ENCODE results near the gene XXYLT1. TPM values are rescaled to one million over a fixed set of nuclear protein-coding genes. Genes with fewer than 3 reads are reported as not detected.

XXYLT1 gene
- total and polyA plus RNA-seq, 10 of the 15 experiments (the other 5 are each of a cell fraction or from before 2014, with no cell fraction given) = 1.2 to 14.2 (median 9.3) TPM

DNA sequence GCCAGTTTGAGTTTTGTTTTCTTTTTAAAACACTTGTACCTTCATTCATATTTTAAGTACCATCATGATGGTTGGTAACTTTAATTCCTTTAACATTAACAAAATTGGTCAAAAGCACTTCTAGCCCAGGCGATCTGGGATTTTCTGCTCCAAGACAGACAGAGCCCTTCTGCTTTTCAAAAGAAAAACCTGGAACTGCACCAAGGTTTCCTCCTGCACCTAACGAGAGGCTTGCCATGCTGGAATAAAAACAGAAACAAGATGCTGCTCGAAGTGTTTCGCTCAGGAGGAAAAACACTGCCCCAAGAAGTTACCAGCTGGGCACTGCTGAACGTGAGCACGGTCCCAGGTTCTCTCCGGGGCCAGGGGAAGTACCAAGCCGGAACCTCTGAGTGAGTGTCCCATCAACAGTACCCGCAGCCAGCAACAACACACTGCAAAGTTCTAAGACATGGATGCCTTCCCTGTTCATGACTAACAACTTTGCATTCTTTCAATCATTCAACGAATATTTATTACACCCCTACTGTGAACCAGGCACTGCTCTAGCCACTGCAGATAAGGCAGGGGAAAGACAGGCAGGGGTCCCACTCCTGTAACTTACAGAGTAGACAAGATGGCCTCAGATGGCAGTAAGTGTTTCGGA lies 98.8 kb downstream of the XXYLT1 start:
- ChIA-PET POLR2A (interaction anchor here (1.5 kb wide), 1 partner anchor 9 kb away, joined by 3 read pairs; no protein-coding TSS in a partner anchor), CTCF (interaction anchor here (1.1 to 2.0 kb wide), 2 partner anchors 12 to 14 kb away, joined by 3 to 6 read pairs; no protein-coding TSS in a partner anchor), SMC1A (ENCODE audit: uncharacterized antibody, unreplicated experiment) (interaction anchor here (2.5 kb wide), 1 partner anchor 16 kb away, joined by 7 read pairs; no protein-coding TSS in a partner anchor), RAD21 (ENCODE audit: unreplicated experiment) (no interaction called here)
- no TSS peak for BruUV-seq (replicated peaks)
- no peaks in the 10 kb centered on the region for H3K4me1 ChIP-seq (ENCODE audit: control insufficient read depth, insufficient read depth, low read length)
- H3K4me2 ChIP-seq (ENCODE audit: control insufficient read depth, insufficient read depth) = no peak overlapping the region
- H3K4me3 ChIP-seq = no peak overlapping the region
- no peak overlapping the region for H2AFZ ChIP-seq (ENCODE audit: control insufficient read depth, low read depth, low read length)
- H3K79me2 ChIP-seq (ENCODE audit: control insufficient read depth, insufficient read depth, low read length) = no peaks in the 10 kb centered on the region
- no peak for DNase-seq (ENCODE audit: low read depth, low spot score)
- no peaks in the 10 kb centered on the region for H4K20me1 ChIP-seq (ENCODE audit: control insufficient read depth, insufficient read depth)
- no peak for FAIRE-seq
- intact Hi-C loops (cut with micrococcal nuclease; ENCODE audit: unreplicated experiment) = no loop called here
- H3K27me3 ChIP-seq (replicated peaks in 1 of 2; ENCODE audit: control insufficient read depth in 2 of 2, insufficient read depth in 2 of 2, low read length in 1 of 2) = no peaks in the 10 kb centered on the region
- no peak for ATAC-seq
- H3K36me3 ChIP-seq (ENCODE audit: control insufficient read depth in 2 of 2, insufficient read depth in 2 of 2, low read length in 1 of 2) = no peaks in the 10 kb centered on the region
- no peak overlapping the region for H3K27ac ChIP-seq (ENCODE audit: control insufficient read depth, insufficient read depth)
- WGBS (ENCODE audit: insufficient coverage, insufficient replicate concordance, low lambda C conversion rate, missing lambda C conversion rate) = 50% methylated on average over 11 of the region's 11 CpGs
- H3K9ac ChIP-seq (ENCODE audit: control insufficient read depth, insufficient read depth, low read length) = no peak overlapping the region
- no peaks in the 10 kb centered on the region for H3K9me3 ChIP-seq (replicated peaks; ENCODE audit: control insufficient read depth, insufficient read depth, low read length)
- in situ Hi-C loops (cut with MboI) = no loop called here
- TF ChIP-seq SMC3 (IDR thresholded peaks at IDR 0.05; ENCODE audit: borderline replicate concordance, low read length) (no peak), PAX5 (IDR thresholded peaks at IDR 0.05; ENCODE audit: borderline replicate concordance, low read depth, low read length) (no peak), NRF1 (conservative IDR thresholded peaks at IDR 0.05; ENCODE audit: low read depth, low read length) (no peak), SIX5 (IDR thresholded peaks at IDR 0.05; ENCODE audit: low read depth, low read length, severe bottlenecking) (no peak), MAX (IDR thresholded peaks at IDR 0.05; ENCODE audit: low read depth, low read length) (no peak), SRF (IDR thresholded peaks at IDR 0.05; ENCODE audit: low read depth in 2 of 2, low read length in 2 of 2) (no peak), EGR1 (IDR thresholded peaks at IDR 0.05; ENCODE audit: borderline replicate concordance in 1 of 2, low read depth in 2 of 2, low read length in 2 of 2) (no peak), BCL11A (IDR thresholded peaks at IDR 0.05; ENCODE audit: low read depth, low read length) (no peak)
- TF ChIP-seq, protein P1, sequence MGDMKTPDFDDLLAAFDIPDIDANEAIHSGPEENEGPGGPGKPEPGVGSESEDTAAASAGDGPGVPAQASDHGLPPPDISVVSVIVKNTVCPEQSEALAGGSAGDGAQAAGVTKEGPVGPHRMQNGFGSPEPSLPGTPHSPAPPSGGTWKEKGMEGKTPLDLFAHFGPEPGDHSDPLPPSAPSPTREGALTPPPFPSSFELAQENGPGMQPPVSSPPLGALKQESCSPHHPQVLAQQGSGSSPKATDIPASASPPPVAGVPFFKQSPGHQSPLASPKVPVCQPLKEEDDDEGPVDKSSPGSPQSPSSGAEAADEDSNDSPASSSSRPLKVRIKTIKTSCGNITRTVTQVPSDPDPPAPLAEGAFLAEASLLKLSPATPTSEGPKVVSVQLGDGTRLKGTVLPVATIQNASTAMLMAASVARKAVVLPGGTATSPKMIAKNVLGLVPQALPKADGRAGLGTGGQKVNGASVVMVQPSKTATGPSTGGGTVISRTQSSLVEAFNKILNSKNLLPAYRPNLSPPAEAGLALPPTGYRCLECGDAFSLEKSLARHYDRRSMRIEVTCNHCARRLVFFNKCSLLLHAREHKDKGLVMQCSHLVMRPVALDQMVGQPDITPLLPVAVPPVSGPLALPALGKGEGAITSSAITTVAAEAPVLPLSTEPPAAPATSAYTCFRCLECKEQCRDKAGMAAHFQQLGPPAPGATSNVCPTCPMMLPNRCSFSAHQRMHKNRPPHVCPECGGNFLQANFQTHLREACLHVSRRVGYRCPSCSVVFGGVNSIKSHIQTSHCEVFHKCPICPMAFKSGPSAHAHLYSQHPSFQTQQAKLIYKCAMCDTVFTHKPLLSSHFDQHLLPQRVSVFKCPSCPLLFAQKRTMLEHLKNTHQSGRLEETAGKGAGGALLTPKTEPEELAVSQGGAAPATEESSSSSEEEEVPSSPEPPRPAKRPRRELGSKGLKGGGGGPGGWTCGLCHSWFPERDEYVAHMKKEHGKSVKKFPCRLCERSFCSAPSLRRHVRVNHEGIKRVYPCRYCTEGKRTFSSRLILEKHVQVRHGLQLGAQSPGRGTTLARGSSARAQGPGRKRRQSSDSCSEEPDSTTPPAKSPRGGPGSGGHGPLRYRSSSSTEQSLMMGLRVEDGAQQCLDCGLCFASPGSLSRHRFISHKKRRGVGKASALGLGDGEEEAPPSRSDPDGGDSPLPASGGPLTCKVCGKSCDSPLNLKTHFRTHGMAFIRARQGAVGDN (IDR thresholded peaks at IDR 0.05) = no peak
- TF ChIP-seq, protein P2, sequence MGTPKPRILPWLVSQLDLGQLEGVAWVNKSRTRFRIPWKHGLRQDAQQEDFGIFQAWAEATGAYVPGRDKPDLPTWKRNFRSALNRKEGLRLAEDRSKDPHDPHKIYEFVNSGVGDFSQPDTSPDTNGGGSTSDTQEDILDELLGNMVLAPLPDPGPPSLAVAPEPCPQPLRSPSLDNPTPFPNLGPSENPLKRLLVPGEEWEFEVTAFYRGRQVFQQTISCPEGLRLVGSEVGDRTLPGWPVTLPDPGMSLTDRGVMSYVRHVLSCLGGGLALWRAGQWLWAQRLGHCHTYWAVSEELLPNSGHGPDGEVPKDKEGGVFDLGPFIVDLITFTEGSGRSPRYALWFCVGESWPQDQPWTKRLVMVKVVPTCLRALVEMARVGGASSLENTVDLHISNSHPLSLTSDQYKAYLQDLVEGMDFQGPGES (IDR thresholded peaks at IDR 0.05) = no peak
- TF ChIP-seq, protein P3, sequence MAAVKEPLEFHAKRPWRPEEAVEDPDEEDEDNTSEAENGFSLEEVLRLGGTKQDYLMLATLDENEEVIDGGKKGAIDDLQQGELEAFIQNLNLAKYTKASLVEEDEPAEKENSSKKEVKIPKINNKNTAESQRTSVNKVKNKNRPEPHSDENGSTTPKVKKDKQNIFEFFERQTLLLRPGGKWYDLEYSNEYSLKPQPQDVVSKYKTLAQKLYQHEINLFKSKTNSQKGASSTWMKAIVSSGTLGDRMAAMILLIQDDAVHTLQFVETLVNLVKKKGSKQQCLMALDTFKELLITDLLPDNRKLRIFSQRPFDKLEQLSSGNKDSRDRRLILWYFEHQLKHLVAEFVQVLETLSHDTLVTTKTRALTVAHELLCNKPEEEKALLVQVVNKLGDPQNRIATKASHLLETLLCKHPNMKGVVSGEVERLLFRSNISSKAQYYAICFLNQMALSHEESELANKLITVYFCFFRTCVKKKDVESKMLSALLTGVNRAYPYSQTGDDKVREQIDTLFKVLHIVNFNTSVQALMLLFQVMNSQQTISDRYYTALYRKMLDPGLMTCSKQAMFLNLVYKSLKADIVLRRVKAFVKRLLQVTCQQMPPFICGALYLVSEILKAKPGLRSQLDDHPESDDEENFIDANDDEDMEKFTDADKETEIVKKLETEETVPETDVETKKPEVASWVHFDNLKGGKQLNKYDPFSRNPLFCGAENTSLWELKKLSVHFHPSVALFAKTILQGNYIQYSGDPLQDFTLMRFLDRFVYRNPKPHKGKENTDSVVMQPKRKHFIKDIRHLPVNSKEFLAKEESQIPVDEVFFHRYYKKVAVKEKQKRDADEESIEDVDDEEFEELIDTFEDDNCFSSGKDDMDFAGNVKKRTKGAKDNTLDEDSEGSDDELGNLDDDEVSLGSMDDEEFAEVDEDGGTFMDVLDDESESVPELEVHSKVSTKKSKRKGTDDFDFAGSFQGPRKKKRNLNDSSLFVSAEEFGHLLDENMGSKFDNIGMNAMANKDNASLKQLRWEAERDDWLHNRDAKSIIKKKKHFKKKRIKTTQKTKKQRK (IDR thresholded peaks at IDR 0.05; ENCODE audit: low read depth, low read length) = no peak
